H1 (cell line): ENCODE results near the gene EML5. TPM values are rescaled to one million over a fixed set of nuclear protein-coding genes. Genes with fewer than 3 reads are reported as not detected.

Source experiments
- CTCF ChIA-PET: fragments of 300-600 bp; sonication (Branson Sonifier 250); formaldehyde crosslinking; loops from one replicate; lab custom pipeline; 2021; ENCODE audit not compliant: partially characterized antibody; lab: Charles Lee
- POLR2A ChIA-PET: fragments of 300-600 bp; sonication (Branson Sonifier 250); formaldehyde crosslinking; loops from one replicate; lab custom pipeline; 2021; ENCODE audit warnings: inconsistent platforms; ENCODE audit not compliant: partially characterized antibody; lab: Charles Lee
- DNase-seq, 2 experiments: peaks; one replicate each; pipeline versions ENCODE4 v3.0.0 to v3.0.0-alpha.2; 2010 to 2022; ENCODE audit warnings: low spot score in 2 of 2, low read depth in 1 of 2, mixed read lengths in 1 of 2
- FAIRE-seq: peaks from 2 replicates; lab custom pipeline; 2011; peaks lifted over from hg19 to GRCh38; lab: Jason Lieb, UNC
- H2AFZ ChIP-seq: 2 replicates; pipeline ENCODE4 v1.8.1; 2012; ENCODE audit warnings: low read length, inconsistent platforms
- H2AK5ac ChIP-seq: 2 replicates; pipeline ENCODE4 v1.6.1; 2013; ENCODE audit warnings: low read depth, low read length
- H2BK120ac ChIP-seq: replicated peaks from 2 replicates; pipeline ENCODE3; 2013; ENCODE audit warnings: low read depth, low read length, inconsistent platforms
- H2BK12ac ChIP-seq: 2 replicates; pipeline ENCODE4 v1.6.1; 2013; ENCODE audit warnings: low read depth, low read length
- H2BK15ac ChIP-seq: 2 replicates; pipeline ENCODE4 v1.6.1; 2013; ENCODE audit warnings: low read length
- H2BK20ac ChIP-seq: 2 replicates; pipeline ENCODE4 v1.6.1; 2013; ENCODE audit warnings: low read length
- H2BK5ac ChIP-seq: 2 replicates; pipeline ENCODE4 v1.6.1; 2013; ENCODE audit warnings: low read depth, low read length
- H3K14ac ChIP-seq: 2 replicates; pipeline ENCODE4 v1.6.1; 2013; ENCODE audit warnings: inconsistent platforms; ENCODE audit not compliant: insufficient read length
- H3K18ac ChIP-seq: 2 replicates; pipeline ENCODE4 v1.6.1; 2013; ENCODE audit warnings: low read length; ENCODE audit errors: extremely low read depth
- H3K23ac ChIP-seq: 2 replicates; pipeline ENCODE4 v1.6.1; 2013; ENCODE audit warnings: inconsistent platforms; ENCODE audit not compliant: insufficient read length
- H3K23me2 ChIP-seq: 2 replicates; pipeline ENCODE4 v1.6.1; 2013; ENCODE audit warnings: low read depth, low read length
- H3K27ac ChIP-seq: 2 replicates; pipeline ENCODE4 v1.6.1; 2011; ENCODE audit warnings: low read depth, low read length, inconsistent platforms
- H3K27me3 ChIP-seq, 4 experiments: replicated peaks in 1 of 4; 1 replicate in 1 of 4; 2 replicates in 3 of 4; pipeline versions ENCODE4 v1.6.1 to v1.8.1; 2011 to 2013; ENCODE audit warnings: low read length in 3 of 4, mild to moderate bottlenecking in 3 of 4, inconsistent platforms in 2 of 4, mixed read lengths in 2 of 4, moderate library complexity in 1 of 4; ENCODE audit not compliant: control insufficient read depth in 3 of 4, insufficient read depth in 3 of 4; ENCODE audit errors: extremely low read depth in 1 of 4
- H3K36me3 ChIP-seq, 4 experiments: 2 replicates each; pipeline versions ENCODE4 v1.6.1 to v1.8.1; 2011 to 2013; ENCODE audit warnings: mild to moderate bottlenecking in 4 of 4, low read length in 3 of 4, moderate library complexity in 2 of 4, control low read depth in 1 of 4, inconsistent platforms in 1 of 4; ENCODE audit not compliant: insufficient read depth in 4 of 4, control insufficient read depth in 2 of 4
- H3K4ac ChIP-seq: replicated peaks from 2 replicates; pipeline ENCODE3; 2013; ENCODE audit warnings: low read length, low read depth, mixed read lengths, inconsistent platforms; ENCODE audit not compliant: insufficient read length
- H3K4me1 ChIP-seq, 4 experiments: replicated peaks in 1 of 4; 1 replicate in 1 of 4; 2 replicates in 3 of 4; pipeline versions ENCODE4 v1.6.1 to v1.8.1; 2011 to 2013; ENCODE audit warnings: low read length in 3 of 4, inconsistent platforms in 2 of 4, mixed read lengths in 1 of 4; ENCODE audit not compliant: insufficient read depth in 4 of 4, control insufficient read depth in 3 of 4
- H3K4me2 ChIP-seq, 2 experiments: 2 replicates each; pipeline versions ENCODE4 v1.6.1 to v1.8.1; 2011 to 2013; ENCODE audit warnings: low read depth in 2 of 2, low read length in 2 of 2, control low read depth in 1 of 2, inconsistent platforms in 1 of 2, mild to moderate bottlenecking in 1 of 2; ENCODE audit not compliant: insufficient read depth in 1 of 2
- H3K4me3 ChIP-seq, 4 experiments: fragments of 200-600, 300-600 bp in 1 of 4; sonication (generic), shearing (Covaris generic), sonication (Bioruptor Twin) in 1 of 4; 2 replicates each; pipeline versions ENCODE4 v1.5.1 to v1.8.1; 2011 to 2016; ENCODE audit warnings: low read length in 4 of 4, low read depth in 3 of 4, control low read depth in 2 of 4, inconsistent platforms in 2 of 4, mild to moderate bottlenecking in 2 of 4, mixed read lengths in 1 of 4, moderate library complexity in 1 of 4; ENCODE audit not compliant: insufficient read depth in 2 of 4; ENCODE audit errors: extremely low read depth in 1 of 4
- H3K56ac ChIP-seq: replicated peaks from 2 replicates; pipeline ENCODE3; 2013; ENCODE audit warnings: low read depth, mild to moderate bottlenecking, mixed read lengths, low read length, inconsistent platforms; ENCODE audit not compliant: insufficient read length
- H3K79me1 ChIP-seq: 2 replicates; pipeline ENCODE4 v1.6.1; 2013; ENCODE audit warnings: low read depth, low read length, control low read depth
- H3K79me2 ChIP-seq, 2 experiments: 2 replicates each; pipeline versions ENCODE4 v1.6.1 to v1.8.1; 2012 to 2013; ENCODE audit warnings: low read length in 2 of 2, mild to moderate bottlenecking in 2 of 2, inconsistent platforms in 1 of 2; ENCODE audit not compliant: insufficient read depth in 2 of 2, control insufficient read depth in 1 of 2
- H3K9ac ChIP-seq, 4 experiments: replicated peaks in 1 of 4; 1 replicate in 1 of 4; 2 replicates in 3 of 4; pipeline versions ENCODE4 v1.6.1 to v1.8.1; 2011 to 2013; ENCODE audit warnings: low read depth in 3 of 4, low read length in 3 of 4, control low read depth in 2 of 4, mild to moderate bottlenecking in 2 of 4, moderate library complexity in 2 of 4, inconsistent platforms in 1 of 4; ENCODE audit errors: extremely low read depth in 1 of 4
- H3K9me3 ChIP-seq, 2 experiments: 2 replicates each; pipeline versions ENCODE4 v1.6.1 to v1.8.1; 2012 to 2013; ENCODE audit warnings: mild to moderate bottlenecking in 2 of 2, moderate library complexity in 2 of 2, control low read depth in 1 of 2, inconsistent platforms in 1 of 2, low read depth in 1 of 2, low read length in 1 of 2, mixed read lengths in 1 of 2; ENCODE audit not compliant: insufficient read depth in 2 of 2
- H4K20me1 ChIP-seq, 2 experiments: replicated peaks in 1 of 2; 2 replicates each; pipeline versions ENCODE3 to v1.8.1; 2011 to 2013; ENCODE audit warnings: inconsistent platforms in 2 of 2, low read length in 2 of 2, mild to moderate bottlenecking in 1 of 2; ENCODE audit not compliant: insufficient read depth in 2 of 2, control insufficient read depth in 1 of 2
- H4K5ac ChIP-seq: 2 replicates; pipeline ENCODE4 v1.6.1; 2013; ENCODE audit warnings: low read length, low read depth, mixed read lengths, inconsistent platforms; ENCODE audit not compliant: insufficient read length
- H4K8ac ChIP-seq: 2 replicates; pipeline ENCODE4 v1.8.0; 2013; ENCODE audit warnings: mild to moderate bottlenecking, moderate library complexity, low read length, inconsistent platforms; ENCODE audit not compliant: insufficient read depth; ENCODE audit errors: extremely low read depth
- H4K91ac ChIP-seq: replicated peaks from 2 replicates; pipeline ENCODE3; 2013; ENCODE audit warnings: low read length, mixed read lengths, inconsistent platforms; ENCODE audit not compliant: insufficient read length
- ASH2L ChIP-seq: fragments of 200-600, 300-600 bp; sonication (generic); IDR thresholded peaks from one replicate; pipeline ENCODE4 v1.7.1; 2017; ENCODE audit warnings: low read length
- EZH2 ChIP-seq: fragments of 200-600 bp; sonication (generic); IDR thresholded peaks from 2 replicates; pipeline ENCODE4 v1.7.1; 2012; ENCODE audit warnings: low read depth, mild to moderate bottlenecking, moderate library complexity, low read length, inconsistent platforms; ENCODE audit not compliant: severe bottlenecking
- JUND ChIP-seq: IDR thresholded peaks from 2 replicates; pipeline ENCODE4 v1.6.1; 2011; ENCODE audit warnings: mild to moderate bottlenecking, improper control_type of control experiment, low read length
- KDM1A ChIP-seq: fragments of 200-600, 300-600 bp; sonication (generic); IDR thresholded peaks from 2 replicates; pipeline ENCODE4 v1.7.1; 2016; ENCODE audit warnings: mild to moderate bottlenecking, low read length, borderline replicate concordance
- NRF1 ChIP-seq: IDR thresholded peaks from 2 replicates; pipeline ENCODE4 v1.6.1; 2011; ENCODE audit warnings: mild to moderate bottlenecking, low read depth, low read length, improper control_type of control experiment
- SP4 ChIP-seq: IDR thresholded peaks from 2 replicates; pipeline ENCODE4 v1.6.1; 2012; ENCODE audit warnings: low read length, inconsistent platforms
- YY1 ChIP-seq: IDR thresholded peaks from 2 replicates; pipeline ENCODE4 v1.6.1; 2011; ENCODE audit warnings: low read depth, mild to moderate bottlenecking, low read length
- WGBS, 2 experiments: shearing (Covaris generic) in 1 of 2; methylation state at CpG; one replicate each; pipeline versions ENCODE4 v1.1.6 to v1.1.7; 2013 to 2015; ENCODE audit warnings: low lambda C conversion rate in 2 of 2, mixed read lengths in 2 of 2, inconsistent platforms in 1 of 2, low coverage in 1 of 2, missing lambda C conversion rate in 1 of 2; ENCODE audit not compliant: insufficient replicate concordance in 2 of 2, insufficient coverage in 1 of 2, insufficient read length in 1 of 2; ENCODE audit errors: extremely low coverage in 1 of 2, missing lambda C conversion rate in 1 of 2; 5-methylcytosine and 5-hydroxymethylcytosine counted together
- polyA plus RNA-seq, 7 experiments: library from polyadenylated mRNA; depleted of rRNA in 3 of 7; stranded (reverse) in 5 of 7; unstranded in 2 of 7; fragments of >200 nt in 5 of 7; fragments of 200-250 nt in 2 of 7; gene quantifications; 1 replicate in 5 of 7; 2 replicates in 1 of 7; 4 replicates in 1 of 7; pipeline versions ENCODE4 v1.2.1 to v1.2.3, GENCODE V29; 2011 to 2013; ENCODE audit warnings: missing spikeins in 2 of 7, mixed read lengths in 2 of 7
- total RNA-seq: library from RNA; stranded (reverse); fragmentation: NEBNext Ultra II Directional; extraction: Animal tissue kit (Norgen Biotek cat#: 25700); gene quantifications from 2 replicates; pipeline ENCODE4 v1.2.1, GENCODE V29; 2021

The EML5 gene
- total and polyA plus RNA-seq, 2 of the 8 experiments (the other 6 are each of a cell fraction or from before 2014, with no cell fraction given) = 0.39 to 0.88 TPM

DNA sequence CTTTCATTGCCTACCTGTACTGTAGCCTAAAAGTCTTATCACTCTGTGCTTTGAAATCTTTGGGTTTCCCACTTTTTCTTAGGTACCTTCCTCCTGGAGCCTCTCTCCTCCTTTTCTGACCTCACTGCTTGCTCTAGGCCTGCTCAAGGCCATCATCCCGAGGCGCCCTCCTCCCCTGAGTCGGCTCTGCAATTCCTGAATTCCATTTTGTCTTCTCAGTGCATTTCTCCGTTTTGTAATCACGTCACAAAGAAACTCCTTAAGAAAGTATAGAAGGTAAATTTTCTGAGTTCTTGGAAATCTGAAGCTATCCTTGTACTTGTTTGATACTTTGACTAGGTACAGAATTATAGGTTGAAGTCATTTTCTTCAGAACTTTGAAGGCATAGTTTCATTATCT lies 204.7 kb downstream of the EML5 start:
- POLR2A ChIA-PET = interaction anchor here (2.0 kb wide), 1 partner anchor 10 kb away, joined by 11 read pairs; no protein-coding TSS in a partner anchor
- Histone ChIP-seq H4K20me1 (peaks cover 0 to 2% of the 10 kb centered on the region in 2 experiments), H3K9me3 (no peaks in the 10 kb centered on the region), H2BK120ac (no peak overlapping the region), H3K27ac (no peak overlapping the region), H3K56ac (no peak overlapping the region), H3K79me2 (no peaks in the 10 kb centered on the region; a peak in 1 of 4 replicates), H2AFZ (no peak overlapping the region), H3K14ac (no peak overlapping the region), H2AK5ac (no peak overlapping the region), H4K8ac (no peak overlapping the region), H3K36me3 (peaks cover 7 to 64% (median 16%) of the 10 kb centered on the region in 4 experiments; a peak in 5 of 8 replicates), H3K23me2 (no peaks in the 10 kb centered on the region), H4K5ac (no peak overlapping the region), H3K4me3 (no peak overlapping the region), H2BK5ac (no peak overlapping the region), H3K9ac (no peak overlapping the region), H3K27me3 (no peaks in the 10 kb centered on the region), H4K91ac (no peak overlapping the region), H3K4ac (no peak overlapping the region), H3K4me2 (no peak overlapping the region), H3K18ac (no peak overlapping the region), H2BK15ac (no peak overlapping the region), H3K4me1 (no peaks in the 10 kb centered on the region), H2BK12ac (no peak overlapping the region), H3K79me1 (no peaks in the 10 kb centered on the region), H2BK20ac (no peak overlapping the region), H3K23ac (no peak overlapping the region)
- CTCF ChIA-PET = interaction anchor here (0.6 to 0.7 kb wide), 2 partner anchors 28 to 302 kb away, joined by 3 to 4 read pairs; no protein-coding TSS in a partner anchor
- 91% methylated on average over 5 of the region's 5 CpGs; no CpG with 5 or more reads in 1 of the 2 experiments for WGBS, 2 experiments
- FAIRE-seq (no peak), DNase-seq (no peak)
- TF ChIP-seq JUND (no peak), NRF1 (no peak), KDM1A (no peak), ASH2L (no peak), SP4 (no peak), EZH2 (no peak), YY1 (no peak)
